ENCODE data around the gene TMEM203. TPM values are rescaled to one million over a fixed set of nuclear protein-coding genes. Genes with fewer than 3 reads are reported as not detected.

Gene TMEM203
- polyA plus RNA-seq, 1 of the 3 experiments (the other 2 are of a cell fraction): 55.6 TPM

DNA sequence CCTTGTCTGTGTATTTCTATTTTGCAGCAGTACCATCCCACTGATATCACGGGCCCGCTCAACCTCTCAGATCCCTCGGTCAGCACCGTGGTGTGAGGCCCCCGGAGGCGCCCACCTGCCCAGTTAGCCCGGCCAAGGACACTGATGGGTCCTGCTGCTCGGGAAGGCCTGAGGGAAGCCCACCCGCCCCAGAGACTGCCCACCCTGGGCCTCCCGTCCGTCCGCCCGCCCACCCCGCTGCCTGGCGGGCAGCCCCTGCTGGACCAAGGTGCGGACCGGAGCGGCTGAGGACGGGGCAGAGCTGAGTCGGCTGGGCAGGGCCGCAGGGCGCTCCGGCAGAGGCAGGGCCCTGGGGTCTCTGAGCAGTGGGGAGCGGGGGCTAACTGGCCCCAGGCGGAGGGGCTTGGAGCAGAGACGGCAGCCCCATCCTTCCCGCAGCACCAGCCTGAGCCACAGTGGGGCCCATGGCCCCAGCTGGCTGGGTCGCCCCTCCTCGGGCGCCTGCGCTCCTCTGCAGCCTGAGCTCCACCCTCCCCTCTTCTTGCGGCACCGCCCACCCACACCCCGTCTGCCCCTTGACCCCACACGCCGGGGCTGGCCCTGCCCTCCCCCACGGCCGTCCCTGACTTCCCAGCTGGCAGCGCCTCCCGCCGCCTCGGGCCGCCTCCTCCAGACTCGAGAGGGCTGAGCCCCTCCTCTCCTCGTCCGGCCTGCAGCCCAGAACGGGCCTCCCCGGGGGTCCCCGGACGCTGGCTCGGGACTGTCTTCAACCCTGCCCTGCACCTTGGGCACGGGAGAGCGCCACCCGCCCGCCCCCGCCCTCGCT is 37.5 kb downstream of the TMEM203 start:
- Histone ChIP-seq H3K9ac (no peak overlapping the region), H4K20me1 (ENCODE audit: insufficient read depth) (no peaks in the 10 kb centered on the region), H3K79me2 (ENCODE audit: insufficient read depth) (no peaks in the 10 kb centered on the region), H3K4me2 (no peak overlapping the region), H3K4me3 (ENCODE audit: low read depth in 2 of 2, low read length in 1 of 2) (no peak overlapping the region; a peak in 1 of 4 replicates), H3K4me1 (ENCODE audit: control insufficient read depth in 1 of 2, insufficient read depth in 2 of 2, low read depth in 1 of 2, low read length in 1 of 2) (peaks cover 0 to 10% of the 10 kb centered on the region in 2 experiments; a peak in 1 of 4 replicates), H3K9me2 (no peaks in the 10 kb centered on the region), H3F3A (replicated peaks; ENCODE audit: insufficient read depth) (no peaks in the 10 kb centered on the region), H3K27ac (ENCODE audit: low read depth in 2 of 2, low read length in 1 of 2) (no peak overlapping the region), H3K27me3 (ENCODE audit: insufficient read depth) (peaks cover 40% of the 10 kb centered on the region), H3K36me3 (replicated peaks in 1 of 2; ENCODE audit: control insufficient read depth in 1 of 2, insufficient read depth in 2 of 2, low read length in 1 of 2) (no peaks in the 10 kb centered on the region), H2AFZ (ENCODE audit: low read depth) (no peak overlapping the region), H3K9me3 (no peaks in the 10 kb centered on the region)
- CTCF ChIA-PET: interaction anchor here (0.6 to 1.2 kb wide), 2 partner anchors 25 to 38 kb away, joined by 3 read pairs; no protein-coding TSS in a partner anchor
- POLR2A ChIA-PET: interaction anchor here (1.0 to 1.8 kb wide), 3 partner anchors 29 to 38 kb away, joined by 3 to 5 read pairs (median 3); partner anchors contain the start of gene GRIN1
- no peak for TF ChIP-seq MXI1 (IDR thresholded peaks at IDR 0.05; ENCODE audit: low read depth, low read length)
- DNase-seq: peak; percentile 82
- 5% methylated on average over 8 of the region's 57 CpGs for WGBS (ENCODE audit: low lambda C conversion rate)

DNA sequence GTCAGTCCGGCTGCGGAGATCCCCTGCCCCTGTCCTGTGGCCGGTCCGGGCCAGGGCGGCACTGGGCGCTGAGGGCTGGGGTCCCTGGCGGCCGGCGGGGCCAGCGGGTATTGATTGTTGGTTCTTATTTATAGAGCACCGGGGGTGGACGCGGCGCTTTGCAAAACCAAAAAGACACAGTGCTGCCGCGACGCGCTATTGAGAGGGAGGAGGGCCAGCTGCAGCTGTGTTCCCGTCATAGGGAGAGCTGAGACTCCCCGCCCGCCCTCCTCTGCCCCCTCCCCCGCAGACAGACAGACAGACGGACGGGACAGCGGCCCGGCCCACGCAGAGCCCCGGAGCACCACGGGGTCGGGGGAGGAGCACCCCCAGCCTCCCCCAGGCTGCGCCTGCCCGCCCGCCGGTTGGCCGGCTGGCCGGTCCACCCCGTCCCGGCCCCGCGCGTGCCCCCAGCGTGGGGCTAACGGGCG is 38.1 kb downstream of the TMEM203 start:
- H3K4me2 ChIP-seq: no peak overlapping the region
- H3K9me2 ChIP-seq: no peaks in the 10 kb centered on the region
- H3F3A ChIP-seq (replicated peaks; ENCODE audit: insufficient read depth): no peaks in the 10 kb centered on the region
- no peak overlapping the region for H3K27ac ChIP-seq (ENCODE audit: low read depth in 2 of 2, low read length in 1 of 2)
- ChIA-PET POLR2A (interaction anchor here (1.8 kb wide), 1 partner anchor 38 kb away, joined by 5 read pairs; no protein-coding TSS in a partner anchor), CTCF (interaction anchor here (0.6 kb wide), 1 partner anchor 103 kb away, joined by 3 read pairs; no protein-coding TSS in a partner anchor)
- no peak overlapping the region for H3K9ac ChIP-seq
- H4K20me1 ChIP-seq (ENCODE audit: insufficient read depth): no peaks in the 10 kb centered on the region
- peaks cover 40% of the 10 kb centered on the region for H3K27me3 ChIP-seq (ENCODE audit: insufficient read depth)
- H3K36me3 ChIP-seq (replicated peaks in 1 of 2; ENCODE audit: control insufficient read depth in 1 of 2, insufficient read depth in 2 of 2, low read length in 1 of 2): no peaks in the 10 kb centered on the region
- TF ChIP-seq ELF1 (IDR thresholded peaks at IDR 0.05): no peak
- no peak for TF ChIP-seq NRF1 (IDR thresholded peaks at IDR 0.05; ENCODE audit: low read depth, low read length)
- TF ChIP-seq MXI1 (IDR thresholded peaks at IDR 0.05; ENCODE audit: low read depth, low read length): no peak
- TF ChIP-seq TCF12 (IDR thresholded peaks at IDR 0.05): no peak
- no peak for TF ChIP-seq GATA2 (CRISPR knock-in tag; IDR thresholded peaks at IDR 0.05)
- no peak for TF ChIP-seq FOSL2 (IDR thresholded peaks at IDR 0.05; ENCODE audit: borderline replicate concordance, low read depth)
- TF ChIP-seq FOXM1 (IDR thresholded peaks at IDR 0.05; ENCODE audit: low read depth): no peak
- TF ChIP-seq RAD21 (IDR thresholded peaks at IDR 0.05; ENCODE audit: low read length): no peak
- no peak for TF ChIP-seq GABPA (IDR thresholded peaks at IDR 0.05; ENCODE audit: low read depth)
- TF ChIP-seq, protein P1, sequence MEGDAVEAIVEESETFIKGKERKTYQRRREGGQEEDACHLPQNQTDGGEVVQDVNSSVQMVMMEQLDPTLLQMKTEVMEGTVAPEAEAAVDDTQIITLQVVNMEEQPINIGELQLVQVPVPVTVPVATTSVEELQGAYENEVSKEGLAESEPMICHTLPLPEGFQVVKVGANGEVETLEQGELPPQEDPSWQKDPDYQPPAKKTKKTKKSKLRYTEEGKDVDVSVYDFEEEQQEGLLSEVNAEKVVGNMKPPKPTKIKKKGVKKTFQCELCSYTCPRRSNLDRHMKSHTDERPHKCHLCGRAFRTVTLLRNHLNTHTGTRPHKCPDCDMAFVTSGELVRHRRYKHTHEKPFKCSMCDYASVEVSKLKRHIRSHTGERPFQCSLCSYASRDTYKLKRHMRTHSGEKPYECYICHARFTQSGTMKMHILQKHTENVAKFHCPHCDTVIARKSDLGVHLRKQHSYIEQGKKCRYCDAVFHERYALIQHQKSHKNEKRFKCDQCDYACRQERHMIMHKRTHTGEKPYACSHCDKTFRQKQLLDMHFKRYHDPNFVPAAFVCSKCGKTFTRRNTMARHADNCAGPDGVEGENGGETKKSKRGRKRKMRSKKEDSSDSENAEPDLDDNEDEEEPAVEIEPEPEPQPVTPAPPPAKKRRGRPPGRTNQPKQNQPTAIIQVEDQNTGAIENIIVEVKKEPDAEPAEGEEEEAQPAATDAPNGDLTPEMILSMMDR (IDR thresholded peaks at IDR 0.05): no peak
- TF ChIP-seq, protein P2, sequence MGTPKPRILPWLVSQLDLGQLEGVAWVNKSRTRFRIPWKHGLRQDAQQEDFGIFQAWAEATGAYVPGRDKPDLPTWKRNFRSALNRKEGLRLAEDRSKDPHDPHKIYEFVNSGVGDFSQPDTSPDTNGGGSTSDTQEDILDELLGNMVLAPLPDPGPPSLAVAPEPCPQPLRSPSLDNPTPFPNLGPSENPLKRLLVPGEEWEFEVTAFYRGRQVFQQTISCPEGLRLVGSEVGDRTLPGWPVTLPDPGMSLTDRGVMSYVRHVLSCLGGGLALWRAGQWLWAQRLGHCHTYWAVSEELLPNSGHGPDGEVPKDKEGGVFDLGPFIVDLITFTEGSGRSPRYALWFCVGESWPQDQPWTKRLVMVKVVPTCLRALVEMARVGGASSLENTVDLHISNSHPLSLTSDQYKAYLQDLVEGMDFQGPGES (IDR thresholded peaks at IDR 0.05; ENCODE audit: low read depth, low read length): no peak
- no peak for TF ChIP-seq JUND (IDR thresholded peaks at IDR 0.05)
- TF ChIP-seq, protein P3, sequence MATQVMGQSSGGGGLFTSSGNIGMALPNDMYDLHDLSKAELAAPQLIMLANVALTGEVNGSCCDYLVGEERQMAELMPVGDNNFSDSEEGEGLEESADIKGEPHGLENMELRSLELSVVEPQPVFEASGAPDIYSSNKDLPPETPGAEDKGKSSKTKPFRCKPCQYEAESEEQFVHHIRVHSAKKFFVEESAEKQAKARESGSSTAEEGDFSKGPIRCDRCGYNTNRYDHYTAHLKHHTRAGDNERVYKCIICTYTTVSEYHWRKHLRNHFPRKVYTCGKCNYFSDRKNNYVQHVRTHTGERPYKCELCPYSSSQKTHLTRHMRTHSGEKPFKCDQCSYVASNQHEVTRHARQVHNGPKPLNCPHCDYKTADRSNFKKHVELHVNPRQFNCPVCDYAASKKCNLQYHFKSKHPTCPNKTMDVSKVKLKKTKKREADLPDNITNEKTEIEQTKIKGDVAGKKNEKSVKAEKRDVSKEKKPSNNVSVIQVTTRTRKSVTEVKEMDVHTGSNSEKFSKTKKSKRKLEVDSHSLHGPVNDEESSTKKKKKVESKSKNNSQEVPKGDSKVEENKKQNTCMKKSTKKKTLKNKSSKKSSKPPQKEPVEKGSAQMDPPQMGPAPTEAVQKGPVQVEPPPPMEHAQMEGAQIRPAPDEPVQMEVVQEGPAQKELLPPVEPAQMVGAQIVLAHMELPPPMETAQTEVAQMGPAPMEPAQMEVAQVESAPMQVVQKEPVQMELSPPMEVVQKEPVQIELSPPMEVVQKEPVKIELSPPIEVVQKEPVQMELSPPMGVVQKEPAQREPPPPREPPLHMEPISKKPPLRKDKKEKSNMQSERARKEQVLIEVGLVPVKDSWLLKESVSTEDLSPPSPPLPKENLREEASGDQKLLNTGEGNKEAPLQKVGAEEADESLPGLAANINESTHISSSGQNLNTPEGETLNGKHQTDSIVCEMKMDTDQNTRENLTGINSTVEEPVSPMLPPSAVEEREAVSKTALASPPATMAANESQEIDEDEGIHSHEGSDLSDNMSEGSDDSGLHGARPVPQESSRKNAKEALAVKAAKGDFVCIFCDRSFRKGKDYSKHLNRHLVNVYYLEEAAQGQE (IDR thresholded peaks at IDR 0.05; ENCODE audit: low read depth, low read length): no peak
- no peaks in the 10 kb centered on the region for H3K79me2 ChIP-seq (ENCODE audit: insufficient read depth)
- H3K4me3 ChIP-seq (ENCODE audit: low read depth in 2 of 2, low read length in 1 of 2): no peak overlapping the region; a peak in 1 of 4 replicates
- H2AFZ ChIP-seq (ENCODE audit: low read depth): no peak overlapping the region
- H3K9me3 ChIP-seq: no peaks in the 10 kb centered on the region
- peaks cover 0 to 4% of the 10 kb centered on the region in 2 experiments; a peak in 1 of 4 replicates for H3K4me1 ChIP-seq (ENCODE audit: control insufficient read depth in 1 of 2, insufficient read depth in 2 of 2, low read depth in 1 of 2, low read length in 1 of 2)
- WGBS (ENCODE audit: low lambda C conversion rate): 8% methylated on average over 5 of the region's 44 CpGs
- DNase-seq: peak; percentile 60
